H1 (cell line): Measurements from ENCODE around the gene KLRC2. TPM values are rescaled to one million over a fixed set of nuclear protein-coding genes. Genes with fewer than 3 reads are reported as not detected.

Source experiments
- EGR1 ChIP-seq: IDR thresholded peaks from 2 replicates; pipeline ENCODE4 v1.6.1; 2011; ENCODE audit warnings: low read depth, low read length, borderline replicate concordance
- MAFK ChIP-seq: IDR thresholded peaks from 2 replicates; pipeline ENCODE4 v1.6.1; 2012; ENCODE audit warnings: low read depth, mild to moderate bottlenecking, improper control_type of control experiment, low read length
- RXRA ChIP-seq: IDR thresholded peaks from 2 replicates; pipeline ENCODE4 v1.6.1; 2011; ENCODE audit warnings: low read depth, mild to moderate bottlenecking, low read length, moderate library complexity; ENCODE audit not compliant: insufficient read depth
- ZNF274 ChIP-seq: IDR thresholded peaks from 2 replicates; pipeline ENCODE4 v1.7.0; 2012; ENCODE audit warnings: low read length, borderline replicate concordance; ENCODE audit errors: extremely low read depth
- polyA plus RNA-seq, 7 experiments: library from polyadenylated mRNA; depleted of rRNA in 3 of 7; stranded (reverse) in 5 of 7; unstranded in 2 of 7; fragments of >200 nt in 5 of 7; fragments of 200-250 nt in 2 of 7; gene quantifications; 1 replicate in 5 of 7; 2 replicates in 1 of 7; 4 replicates in 1 of 7; pipeline versions ENCODE4 v1.2.1 to v1.2.3, GENCODE V29; 2011 to 2013; ENCODE audit warnings: missing spikeins in 2 of 7, mixed read lengths in 2 of 7
- total RNA-seq: library from RNA; stranded (reverse); fragmentation: NEBNext Ultra II Directional; extraction: Animal tissue kit (Norgen Biotek cat#: 25700); gene quantifications from 2 replicates; pipeline ENCODE4 v1.2.1, GENCODE V29; 2021
- TF ChIP-seq, protein P1 (sequence below): IDR thresholded peaks from 2 replicates; pipeline ENCODE4 v1.6.1; 2011; ENCODE audit warnings: low read depth, mild to moderate bottlenecking, low read length; ENCODE audit not compliant: insufficient read depth

Gene KLRC2
- total and polyA plus RNA-seq, 2 of the 8 experiments (the other 6 are each of a cell fraction or from before 2014, with no cell fraction given): not detected

DNA sequence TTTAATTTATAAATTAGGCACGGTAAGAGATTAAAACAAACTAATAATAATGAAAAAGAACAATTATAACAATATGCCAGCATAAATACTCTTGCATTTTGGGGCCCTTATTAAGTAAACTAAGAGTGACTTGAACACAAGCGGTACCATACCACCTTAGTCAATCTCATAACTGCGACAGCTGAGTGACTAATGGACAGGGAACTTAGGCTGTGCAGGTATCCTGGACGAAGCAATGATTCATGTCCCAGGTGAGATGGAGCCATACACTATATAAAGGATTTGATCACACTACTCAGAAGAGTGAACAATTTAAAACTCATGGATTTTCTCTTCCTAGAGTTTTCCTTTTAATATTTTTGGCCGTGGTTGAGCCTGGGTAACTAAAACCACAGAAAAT, 30.5 kb downstream of the KLRC2 start (continued):
- TF ChIP-seq, protein P1, sequence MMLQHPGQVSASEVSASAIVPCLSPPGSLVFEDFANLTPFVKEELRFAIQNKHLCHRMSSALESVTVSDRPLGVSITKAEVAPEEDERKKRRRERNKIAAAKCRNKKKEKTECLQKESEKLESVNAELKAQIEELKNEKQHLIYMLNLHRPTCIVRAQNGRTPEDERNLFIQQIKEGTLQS: no peak
- TF ChIP-seq ZNF274 (no peak), EGR1 (no peak), RXRA (no peak), MAFK (no peak)
